Measurements from ENCODE around the gene NPAS3.

The NPAS3 gene

GRCh38 chr14:33210311-33210710 is 271.6 kb downstream of the NPAS3 start:
- in situ Hi-C loops (cut with MboI; ENCODE audit: low sequenced_read_pairs): no loop called here
- Histone ChIP-seq H3K36me3 (replicated peaks) (no peaks in the 10 kb centered on the region), H3K4me3 (no peak overlapping the region), H3K4me1 (peaks cover 15% of the 10 kb centered on the region), H3K27me3 (ENCODE audit: low read depth) (no peaks in the 10 kb centered on the region; the same call in 1 of the 2 replicates), H3K9me3 (no peaks in the 10 kb centered on the region)
- peak in 1 of 2 experiments; percentile 54 for DNase-seq (ENCODE audit: low spot score in 2 of 2)

- no peak overlapping the region for H3K4me3 ChIP-seq
- no peaks in the 10 kb centered on the region for H3K9me3 ChIP-seq
- H3K36me3 ChIP-seq (replicated peaks): no peaks in the 10 kb centered on the region
- H3K4me1 ChIP-seq: no peaks in the 10 kb centered on the region
- DNase-seq (ENCODE audit: low spot score in 2 of 2): no peak
- in situ Hi-C loops (cut with MboI; ENCODE audit: low sequenced_read_pairs): no loop called here
- no peaks in the 10 kb centered on the region; the same call in 1 of the 2 replicates for H3K27me3 ChIP-seq (ENCODE audit: low read depth)
These were observed 279.3 kb downstream of the NPAS3 start for GRCh38 chr14:33218026-33218425.

GRCh38 chr14:33219957-33220356 is 281.3 kb downstream of the NPAS3 start:
- in situ Hi-C loops (cut with MboI; ENCODE audit: low sequenced_read_pairs): no loop called here
- Histone ChIP-seq H3K4me3 (no peak overlapping the region), H3K4me1 (no peaks in the 10 kb centered on the region), H3K9me3 (no peaks in the 10 kb centered on the region), H3K27me3 (ENCODE audit: low read depth) (no peaks in the 10 kb centered on the region; the same call in 1 of the 2 replicates), H3K36me3 (replicated peaks) (no peaks in the 10 kb centered on the region)
- DNase-seq (ENCODE audit: low spot score in 2 of 2): no peak

GRCh38 chr14:33229269-33229929 is 290.7 kb downstream of the NPAS3 start:
- H3K4me1 ChIP-seq: no peaks in the 10 kb centered on the region
- peaks cover 24% of the 10 kb centered on the region for H3K27me3 ChIP-seq (ENCODE audit: low read depth)
- DNase-seq (ENCODE audit: low spot score in 2 of 2): no peak
- H3K4me3 ChIP-seq: no peak overlapping the region
- no peaks in the 10 kb centered on the region for H3K9me3 ChIP-seq
- in situ Hi-C loops (cut with MboI; ENCODE audit: low sequenced_read_pairs): no loop called here
- H3K36me3 ChIP-seq (replicated peaks): no peaks in the 10 kb centered on the region

- no peak for DNase-seq (ENCODE audit: low spot score in 2 of 2)
- H3K4me3 ChIP-seq: no peak overlapping the region
- in situ Hi-C loops (cut with MboI; ENCODE audit: low sequenced_read_pairs): no loop called here
- H3K9me3 ChIP-seq: no peaks in the 10 kb centered on the region
- peaks cover 29% of the 10 kb centered on the region for H3K27me3 ChIP-seq (ENCODE audit: low read depth)
- H3K4me1 ChIP-seq: no peaks in the 10 kb centered on the region
- H3K36me3 ChIP-seq (replicated peaks): no peaks in the 10 kb centered on the region
These were observed 291.3 kb downstream of the NPAS3 start for GRCh38 chr14:33230021-33230420.

- peaks cover 42% of the 10 kb centered on the region for H3K27me3 ChIP-seq (ENCODE audit: low read depth)
- H3K9me3 ChIP-seq: no peaks in the 10 kb centered on the region
- no peaks in the 10 kb centered on the region for H3K36me3 ChIP-seq (replicated peaks)
- no peak overlapping the region for H3K4me3 ChIP-seq
- no peaks in the 10 kb centered on the region for H3K4me1 ChIP-seq
- in situ Hi-C loops (cut with MboI; ENCODE audit: low sequenced_read_pairs): no loop called here
- no peak for DNase-seq (ENCODE audit: low spot score in 2 of 2)
These were observed 293.4 kb downstream of the NPAS3 start for GRCh38 chr14:33232031-33232430.

GRCh38 chr14:33237115-33237740 is 298.5 kb downstream of the NPAS3 start:
- Histone ChIP-seq H3K4me3 (no peak overlapping the region), H3K27me3 (ENCODE audit: low read depth) (peaks cover 41% of the 10 kb centered on the region), H3K9me3 (no peaks in the 10 kb centered on the region), H3K4me1 (no peaks in the 10 kb centered on the region), H3K36me3 (replicated peaks) (no peaks in the 10 kb centered on the region)
- DNase-seq (ENCODE audit: low spot score in 2 of 2): no peak
- in situ Hi-C loops (cut with MboI; ENCODE audit: low sequenced_read_pairs): no loop called here

- no peak overlapping the region for H3K4me3 ChIP-seq
These were observed 300.8 kb downstream of the NPAS3 start for GRCh38 chr14:33239465-33239864.

GRCh38 chr14:33240466-33240865 is 301.8 kb downstream of the NPAS3 start:
- no peaks in the 10 kb centered on the region for H3K36me3 ChIP-seq (replicated peaks)
- H3K4me3 ChIP-seq: no peak overlapping the region
- H3K9me3 ChIP-seq: no peaks in the 10 kb centered on the region
- no peak for DNase-seq (ENCODE audit: low spot score in 2 of 2)
- no peaks in the 10 kb centered on the region for H3K4me1 ChIP-seq
- H3K27me3 ChIP-seq (ENCODE audit: low read depth): peaks cover 24% of the 10 kb centered on the region
- in situ Hi-C loops (cut with MboI; ENCODE audit: low sequenced_read_pairs): no loop called here

More at GRCh38 chr14:33239465-33239864, 300.8 kb downstream of the NPAS3 start:
- Histone ChIP-seq H3K9me3 (no peaks in the 10 kb centered on the region), H3K36me3 (replicated peaks) (no peaks in the 10 kb centered on the region), H3K27me3 (ENCODE audit: low read depth) (peaks cover 32% of the 10 kb centered on the region), H3K4me1 (no peaks in the 10 kb centered on the region)
- in situ Hi-C loops (cut with MboI; ENCODE audit: low sequenced_read_pairs): no loop called here
- DNase-seq (ENCODE audit: low spot score in 2 of 2): no peak

- DNase-seq (ENCODE audit: low spot score in 2 of 2): no peak
- H3K9me3 ChIP-seq: no peaks in the 10 kb centered on the region
- H3K4me3 ChIP-seq: no peak overlapping the region
- no peaks in the 10 kb centered on the region for H3K36me3 ChIP-seq (replicated peaks)
- H3K4me1 ChIP-seq: no peaks in the 10 kb centered on the region
- in situ Hi-C loops (cut with MboI; ENCODE audit: low sequenced_read_pairs): no loop called here
- H3K27me3 ChIP-seq (ENCODE audit: low read depth): peaks cover 22% of the 10 kb centered on the region
These were observed 302.7 kb downstream of the NPAS3 start for GRCh38 chr14:33241331-33241730.

- no peaks in the 10 kb centered on the region for H3K9me3 ChIP-seq
- no peak overlapping the region for H3K4me3 ChIP-seq
- no peaks in the 10 kb centered on the region for H3K36me3 ChIP-seq (replicated peaks)
- peaks cover 5% of the 10 kb centered on the region; the same call in 1 of the 2 replicates for H3K27me3 ChIP-seq (ENCODE audit: low read depth)
- in situ Hi-C loops (cut with MboI; ENCODE audit: low sequenced_read_pairs): no loop called here
- DNase-seq (ENCODE audit: low spot score in 2 of 2): peak in 1 of 2 experiments; percentile 6
- H3K4me1 ChIP-seq: no peaks in the 10 kb centered on the region
These were observed 310.6 kb downstream of the NPAS3 start for GRCh38 chr14:33249233-33249820.

- Histone ChIP-seq H3K27me3 (ENCODE audit: low read depth) (peaks cover 5% of the 10 kb centered on the region; the same call in 1 of the 2 replicates), H3K9me3 (no peaks in the 10 kb centered on the region), H3K4me3 (no peak overlapping the region), H3K4me1 (no peaks in the 10 kb centered on the region), H3K36me3 (replicated peaks) (no peaks in the 10 kb centered on the region)
- no peak for DNase-seq (ENCODE audit: low spot score in 2 of 2)
- in situ Hi-C loops (cut with MboI; ENCODE audit: low sequenced_read_pairs): no loop called here
These were observed 312.3 kb downstream of the NPAS3 start for GRCh38 chr14:33250963-33251362.

- in situ Hi-C loops (cut with MboI; ENCODE audit: low sequenced_read_pairs): no loop called here
These were observed 315.7 kb downstream of the NPAS3 start for GRCh38 chr14:33254342-33254741.

GRCh38 chr14:33254861-33255395 is 316.2 kb downstream of the NPAS3 start:
- Histone ChIP-seq H3K27me3 (ENCODE audit: low read depth) (peaks cover 3% of the 10 kb centered on the region; the same call in 1 of the 2 replicates), H3K9me3 (0 out of 2 replicates have a peak, but pooled peaks cover 2% of the 10 kb centered on the region), H3K4me1 (no peaks in the 10 kb centered on the region), H3K36me3 (replicated peaks) (no peaks in the 10 kb centered on the region), H3K4me3 (no peak overlapping the region)
- DNase-seq (ENCODE audit: low spot score in 2 of 2): no peak
- in situ Hi-C loops (cut with MboI; ENCODE audit: low sequenced_read_pairs): no loop called here

More at GRCh38 chr14:33254342-33254741, 315.7 kb downstream of the NPAS3 start:
- no peak overlapping the region for H3K4me3 ChIP-seq
- peaks cover 3% of the 10 kb centered on the region; the same call in 1 of the 2 replicates for H3K27me3 ChIP-seq (ENCODE audit: low read depth)
- H3K9me3 ChIP-seq: 0 out of 2 replicates have a peak, but pooled peaks cover 2% of the 10 kb centered on the region
- H3K36me3 ChIP-seq (replicated peaks): no peaks in the 10 kb centered on the region
- no peaks in the 10 kb centered on the region for H3K4me1 ChIP-seq
- DNase-seq (ENCODE audit: low spot score in 2 of 2): no peak

All from HAP-1 (cell line).